Stimulated activated CD4-positive, alpha-beta T cell treated with anti-CD3 and anti-CD28 coated beads, Interleukin-4, amount 100 ng/mL, for 1 hour (primary cell): ENCODE measurements around the gene RERE.

Experiments used
- DNase-seq: peaks from one replicate; pipeline ENCODE4 v3.0.0-alpha.2; 2020

RERE gene

GRCh38 chr1:8684590-8684989 lies 132.8 kb downstream of the RERE start:
- no peak for DNase-seq

DNA sequence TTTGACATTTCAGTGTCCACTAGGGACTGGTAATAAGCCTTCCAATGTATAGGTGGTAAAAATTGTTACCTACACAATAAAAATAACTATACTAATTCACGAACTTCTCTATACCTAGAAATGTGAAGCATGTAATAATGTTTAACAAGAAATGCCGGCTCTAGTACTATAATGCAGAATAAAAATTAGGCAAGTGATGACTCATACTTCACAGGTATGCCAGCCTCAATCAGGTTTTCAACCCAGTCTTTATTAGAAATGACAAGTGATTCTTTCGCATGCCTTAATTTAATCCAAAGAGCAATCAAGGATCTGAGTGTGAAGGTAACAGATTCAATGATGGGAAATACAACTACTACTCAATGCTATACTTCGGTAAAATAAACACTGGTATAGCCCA lies 134.9 kb downstream of the RERE start:
- no peak for DNase-seq

DNA sequence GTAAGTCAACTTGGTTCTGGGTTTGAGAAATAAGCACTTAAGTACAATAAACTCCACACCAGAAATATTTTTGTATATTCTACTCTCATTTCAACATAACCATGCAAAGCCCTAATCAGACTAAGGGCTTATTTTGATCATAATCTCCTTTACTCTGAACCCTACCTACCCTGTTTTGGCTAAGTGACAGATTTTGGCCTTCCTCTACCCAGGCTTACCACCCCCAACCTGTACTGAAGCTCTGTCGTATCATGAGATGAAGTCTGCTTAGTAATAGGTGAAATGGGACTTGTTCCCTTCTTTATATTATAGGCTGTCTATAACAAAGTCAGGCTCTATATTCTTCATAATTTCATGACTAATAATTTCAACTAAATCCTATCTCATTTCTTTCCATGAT lies 135.5 kb downstream of the RERE start:
- DNase-seq: no peak

DNA sequence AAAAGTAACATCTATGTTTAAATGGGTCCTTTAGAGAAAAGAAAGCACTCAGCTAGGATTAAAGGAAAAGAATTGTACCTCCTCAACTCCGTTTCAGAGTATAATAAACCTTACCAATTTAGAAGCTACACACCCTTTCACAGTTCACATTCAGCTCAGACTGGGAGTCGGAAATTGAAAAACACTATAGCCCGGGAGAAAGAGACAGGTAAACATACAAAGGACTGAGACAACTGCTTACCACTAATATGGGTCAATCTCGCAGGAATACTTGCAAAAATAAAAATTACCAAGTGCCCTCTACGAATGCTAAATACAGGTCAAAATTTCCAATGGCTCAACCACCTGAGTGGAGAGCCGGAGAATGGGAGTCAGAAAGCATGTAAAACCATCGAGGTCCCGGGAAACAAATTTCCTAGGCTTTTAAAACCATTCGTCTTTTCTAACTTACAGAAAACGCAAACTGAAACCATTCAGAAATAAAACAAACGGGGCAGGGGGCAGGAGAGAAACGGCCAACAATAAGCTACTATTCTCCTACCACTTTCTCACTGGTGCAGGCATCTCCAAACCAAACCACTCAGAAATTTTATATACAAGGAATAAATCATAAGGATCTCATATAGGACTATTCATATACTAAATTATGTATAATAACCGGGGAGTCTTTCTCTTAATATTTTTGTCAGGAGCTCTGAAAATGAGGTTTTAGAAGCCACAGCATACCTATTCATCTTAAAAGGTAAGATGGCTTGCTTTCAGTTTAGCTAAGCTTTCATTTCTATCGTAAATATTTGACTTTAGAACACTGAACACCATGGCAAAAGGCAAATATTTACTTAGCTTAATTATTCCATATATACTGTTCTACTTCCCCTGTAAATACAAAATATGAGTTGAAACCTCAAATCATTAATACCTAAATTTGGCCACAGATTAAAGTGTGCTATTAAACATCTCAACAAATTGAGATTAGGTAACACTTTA lies 136.5 kb downstream of the RERE start:
- no peak for DNase-seq

DNA sequence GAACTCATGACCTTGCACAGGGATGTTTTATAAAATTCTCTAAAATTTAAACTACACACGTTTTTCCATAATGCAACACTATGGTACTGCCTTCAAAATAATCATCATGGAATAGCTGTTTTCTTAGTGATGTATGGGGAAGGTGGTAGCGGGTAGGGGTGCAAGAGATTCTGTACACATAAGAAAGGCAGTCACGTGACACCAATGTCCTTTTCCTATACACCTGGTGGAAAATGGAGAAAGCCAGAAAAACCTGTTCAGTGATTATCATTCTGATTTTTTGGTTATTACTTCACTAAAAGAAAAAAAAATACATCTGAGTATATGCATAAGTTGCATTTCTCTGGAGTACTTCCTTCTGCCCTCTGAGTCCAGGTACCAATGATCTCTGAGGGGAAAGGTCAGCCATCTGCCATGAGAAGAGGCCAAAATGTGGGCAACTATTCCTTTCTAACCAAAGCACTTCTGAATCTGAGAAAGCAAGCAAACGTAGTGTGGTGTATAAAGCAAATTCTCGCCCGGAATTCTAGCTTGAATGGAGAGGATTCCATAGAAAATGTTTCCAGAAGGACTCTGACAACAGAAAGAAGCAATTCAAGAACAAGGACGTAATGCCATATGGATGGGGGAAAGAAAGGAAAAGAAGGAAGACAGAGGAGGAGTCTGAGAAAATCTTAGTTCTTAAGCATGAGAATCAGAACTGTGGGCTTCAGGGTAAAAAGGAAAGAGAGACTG lies 137.3 kb downstream of the RERE start:
- no peak for DNase-seq

- no peak for DNase-seq
These were observed 138.0 kb downstream of the RERE start for GRCh38 chr1:8679395-8679800.

- DNase-seq: no peak
These were observed 138.6 kb downstream of the RERE start for GRCh38 chr1:8678673-8679394.

GRCh38 chr1:8677782-8678181 lies 139.7 kb downstream of the RERE start:
- DNase-seq: no peak

DNA sequence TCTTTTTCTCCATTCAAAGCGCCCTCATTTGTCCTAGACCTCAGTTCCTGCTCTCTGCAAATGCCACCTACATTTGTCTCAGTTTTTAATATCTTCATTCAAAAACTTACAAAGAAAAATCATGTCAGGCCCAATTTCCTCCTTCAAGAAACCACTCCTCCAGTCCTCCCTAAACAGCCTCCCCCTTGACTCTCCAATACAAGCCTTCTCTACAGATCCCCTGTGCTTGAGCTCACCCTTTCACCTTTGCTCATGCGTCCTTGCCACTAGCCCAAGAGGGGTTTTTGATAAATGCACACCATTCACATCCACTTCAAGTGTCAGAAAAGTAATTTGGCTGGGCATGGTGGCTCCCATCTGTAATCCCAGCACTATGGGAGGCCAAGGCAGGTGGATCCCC lies 140.6 kb downstream of the RERE start:
- DNase-seq: no peak

DNA sequence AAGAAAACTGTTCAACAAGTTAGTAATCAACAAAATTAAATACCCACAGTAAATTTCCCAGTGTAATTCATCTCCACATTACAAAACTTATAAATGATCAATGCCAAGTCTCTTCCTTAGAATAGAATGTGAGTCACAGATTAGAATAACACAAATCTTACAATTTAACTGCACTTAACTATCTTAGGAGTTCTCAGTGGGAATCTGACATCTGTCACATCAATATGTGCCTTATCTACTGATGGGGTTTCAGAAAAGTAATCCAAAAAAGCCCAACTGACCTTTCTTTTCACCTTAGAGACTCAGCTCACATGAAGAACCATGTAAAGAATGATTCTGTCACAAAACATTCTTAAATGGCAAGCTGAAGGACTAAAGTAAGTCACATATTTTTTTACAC lies 141.4 kb downstream of the RERE start:
- DNase-seq: no peak

GRCh38 chr1:8674912-8675311 lies 142.5 kb downstream of the RERE start:
- DNase-seq: no peak

- DNase-seq: no peak
These were observed 143.0 kb downstream of the RERE start for GRCh38 chr1:8674481-8674880.

DNA sequence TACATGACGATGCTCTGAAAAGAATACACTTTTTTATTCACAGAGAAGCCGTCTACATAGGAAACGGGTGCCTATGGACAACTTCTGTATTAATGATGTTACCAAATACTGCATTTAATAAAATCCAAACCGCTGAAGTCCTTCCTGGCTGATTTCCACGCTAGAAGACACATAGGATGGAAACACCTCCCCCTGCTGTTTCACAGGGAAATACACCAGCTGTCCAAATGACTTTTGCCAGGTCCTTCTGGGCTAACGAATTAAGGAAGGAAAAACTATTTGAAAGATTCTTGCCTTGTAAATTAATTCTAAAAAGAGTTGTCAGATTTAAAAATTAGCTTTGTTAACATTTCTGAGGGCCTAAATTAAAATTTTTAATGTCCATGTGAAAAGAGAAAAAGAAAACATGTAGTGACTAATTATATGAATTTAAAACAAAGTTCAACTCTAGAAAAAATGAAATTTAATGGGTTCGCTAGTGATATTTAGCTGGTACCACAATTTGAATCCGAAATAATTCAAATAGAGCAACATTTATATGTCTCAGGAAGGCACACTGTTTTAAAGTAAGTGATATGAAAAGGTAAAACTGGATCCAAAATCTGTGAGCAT lies 146.0 kb downstream of the RERE start:
- no peak for DNase-seq

DNA sequence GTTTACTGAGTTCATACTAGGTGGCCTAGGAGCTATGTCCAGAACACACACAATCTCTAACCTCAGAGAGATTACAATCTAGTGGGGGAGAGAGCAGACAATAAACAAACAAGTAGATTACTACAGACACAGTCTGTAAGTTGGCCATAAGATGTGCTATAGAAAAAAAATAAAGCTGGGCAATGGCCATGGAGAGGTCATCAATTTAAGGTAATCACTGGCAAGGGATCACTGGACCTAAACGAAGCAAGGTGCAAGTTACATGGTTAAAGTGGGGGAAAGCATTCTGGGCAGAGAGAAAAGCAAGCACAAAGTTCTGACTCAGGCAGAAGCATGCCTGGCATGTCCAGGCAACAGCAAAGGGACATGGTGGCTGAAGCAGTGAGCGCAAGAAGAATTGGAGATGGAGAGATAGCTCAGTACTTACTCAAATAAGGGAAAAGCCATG lies 147.0 kb downstream of the RERE start:
- DNase-seq: no peak

GRCh38 chr1:8669606-8670335 lies 147.7 kb downstream of the RERE start:
- no peak for DNase-seq

- DNase-seq: no peak
These were observed 149.4 kb downstream of the RERE start for GRCh38 chr1:8667869-8668594.

GRCh38 chr1:8666389-8667167 lies 150.9 kb downstream of the RERE start:
- no peak for DNase-seq

GRCh38 chr1:8665833-8666232 lies 151.6 kb downstream of the RERE start:
- DNase-seq: no peak

- DNase-seq: no peak
These were observed 152.6 kb downstream of the RERE start for GRCh38 chr1:8664887-8665286.

- peak; percentile 17 for DNase-seq
These were observed 153.5 kb downstream of the RERE start for GRCh38 chr1:8663915-8664329.
